Caco-2 (cell line): ENCODE results near the gene KRT17. TPM values are rescaled to one million over a fixed set of nuclear protein-coding genes. Genes with fewer than 3 reads are reported as not detected.
"Not testable (repeated sequence)": the region's sequence is repeated elsewhere in the genome, so short reads cannot be mapped to it uniquely, and the experiment has no call there.

Experiments
- BruUV-seq: library from RNA; stranded (reverse); fragments of 400-500 nt; replicated peaks from 2 replicates; lab custom pipeline; 2021; lab: Mats Ljungman, UMichigan
- CTCF ChIA-PET: fragments of 300-600 bp; sonication (Branson Sonifier 250); formaldehyde crosslinking; loops from one replicate; lab custom pipeline; 2022; ENCODE audit warnings: antibody characterized with exemption; lab: Charles Lee
- POLR2A ChIA-PET: fragments of 300-600 bp; sonication (Branson Sonifier 250); formaldehyde crosslinking; loops from one replicate; lab custom pipeline; 2022; ENCODE audit warnings: antibody characterized with exemption; lab: Charles Lee
- DNase-seq, 2 experiments: peaks; one replicate each; pipeline versions ENCODE4 v3.0.0 to v3.0.0-alpha.2; 2020 to 2022
- H3K27me3 ChIP-seq: replicated peaks from 2 replicates; pipeline ENCODE4 v1.6.0; 2011; ENCODE audit warnings: low read length; ENCODE audit not compliant: control insufficient read depth, insufficient read depth
- H3K36me3 ChIP-seq: 2 replicates; pipeline ENCODE4 v1.5.1; 2011; ENCODE audit warnings: low read length; ENCODE audit not compliant: control insufficient read depth, insufficient read depth
- H3K4me1 ChIP-seq: fragments of 250-450 bp; sonication (Bioruptor Pico); 2 replicates; pipeline ENCODE4 v1.5.1; 2020; ENCODE audit warnings: mild to moderate bottlenecking
- H3K4me3 ChIP-seq: 2 replicates; pipeline ENCODE4 v1.5.1; 2011; ENCODE audit warnings: low read depth, mild to moderate bottlenecking, control low read depth, low read length
- H3K9me3 ChIP-seq: fragments of 250-450 bp; sonication (Bioruptor Pico); 2 replicates; pipeline ENCODE4 v1.5.1; 2020; ENCODE audit warnings: mild to moderate bottlenecking, moderate library complexity
- H3K27ac Mint-ChIP-seq: one replicate; pipeline ENCODE4 v1.8.0; 2022; ENCODE audit warnings: mixed read lengths; ENCODE audit not compliant: unreplicated experiment
- H3K27me3 Mint-ChIP-seq: one replicate; pipeline ENCODE4 v1.8.0; 2022; ENCODE audit warnings: mixed read lengths; ENCODE audit not compliant: insufficient read depth, unreplicated experiment
- H3K36me3 Mint-ChIP-seq: one replicate; pipeline ENCODE4 v1.8.0; 2022; ENCODE audit warnings: mild to moderate bottlenecking, mixed read lengths; ENCODE audit not compliant: insufficient read depth, unreplicated experiment
- H3K4me1 Mint-ChIP-seq: one replicate; pipeline ENCODE4 v1.8.0; 2022; ENCODE audit warnings: low read depth, mixed read lengths; ENCODE audit not compliant: unreplicated experiment
- H3K4me3 Mint-ChIP-seq: one replicate; pipeline ENCODE4 v1.8.0; 2022; ENCODE audit warnings: mild to moderate bottlenecking, moderate library complexity, mixed read lengths; ENCODE audit not compliant: unreplicated experiment
- H3K9me3 Mint-ChIP-seq: one replicate; pipeline ENCODE4 v1.8.0; 2022; ENCODE audit warnings: mixed read lengths; ENCODE audit not compliant: unreplicated experiment
- intact Hi-C: fragments of 100-400 bp; cut with micrococcal nuclease; formaldehyde crosslinking; loops from one replicate; pipeline ENCODE4 v1.10.0; 2022; ENCODE audit not compliant: unreplicated experiment
- total RNA-seq: library from RNA; stranded (reverse); gene quantifications from 2 replicates; pipeline ENCODE4 v1.2.3, GENCODE V29; 2022
- TF ChIP-seq, protein P1 (sequence below), 2 experiments: fragments of 200-600 bp in 1 of 2; IDR thresholded peaks; 1 replicate in 1 of 2; 2 replicates in 1 of 2; pipeline versions ENCODE4 v1.5.1 to v1.8.0; 2011 to 2022; ENCODE audit warnings: antibody characterized with exemption in 1 of 2, control low read depth in 1 of 2, inconsistent platforms in 1 of 2, low read depth in 1 of 2, low read length in 1 of 2, mild to moderate bottlenecking in 1 of 2, moderate library complexity in 1 of 2; ENCODE audit not compliant: insufficient read depth in 1 of 2, severe bottlenecking in 1 of 2, unreplicated experiment in 1 of 2

KRT17 gene
- total RNA-seq, 1 experiment from 2014 or later: 2.8 TPM

DNA sequence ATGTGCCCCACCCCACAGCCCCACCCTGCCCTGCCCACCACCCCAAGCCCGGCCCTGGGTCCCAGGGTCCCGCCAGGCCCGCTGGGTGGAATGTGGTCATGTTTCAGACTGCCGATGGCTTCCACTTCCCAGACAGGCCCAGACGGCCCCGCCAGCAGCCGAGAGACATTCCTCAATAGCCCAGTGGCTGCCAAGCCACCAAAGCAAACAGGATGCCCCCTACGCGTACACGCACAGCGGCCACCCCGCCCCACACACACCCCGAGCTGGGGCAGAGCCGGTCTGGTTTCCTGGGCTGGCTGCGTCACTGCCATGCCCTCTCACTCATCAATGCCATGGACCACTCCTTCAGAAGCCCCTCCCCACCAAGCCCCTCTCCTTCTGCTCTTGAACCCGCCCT is 1.2 kb upstream of the KRT17 start:
- no peaks in the 10 kb centered on the region for H3K4me1 ChIP-seq
- TF ChIP-seq, protein P1, sequence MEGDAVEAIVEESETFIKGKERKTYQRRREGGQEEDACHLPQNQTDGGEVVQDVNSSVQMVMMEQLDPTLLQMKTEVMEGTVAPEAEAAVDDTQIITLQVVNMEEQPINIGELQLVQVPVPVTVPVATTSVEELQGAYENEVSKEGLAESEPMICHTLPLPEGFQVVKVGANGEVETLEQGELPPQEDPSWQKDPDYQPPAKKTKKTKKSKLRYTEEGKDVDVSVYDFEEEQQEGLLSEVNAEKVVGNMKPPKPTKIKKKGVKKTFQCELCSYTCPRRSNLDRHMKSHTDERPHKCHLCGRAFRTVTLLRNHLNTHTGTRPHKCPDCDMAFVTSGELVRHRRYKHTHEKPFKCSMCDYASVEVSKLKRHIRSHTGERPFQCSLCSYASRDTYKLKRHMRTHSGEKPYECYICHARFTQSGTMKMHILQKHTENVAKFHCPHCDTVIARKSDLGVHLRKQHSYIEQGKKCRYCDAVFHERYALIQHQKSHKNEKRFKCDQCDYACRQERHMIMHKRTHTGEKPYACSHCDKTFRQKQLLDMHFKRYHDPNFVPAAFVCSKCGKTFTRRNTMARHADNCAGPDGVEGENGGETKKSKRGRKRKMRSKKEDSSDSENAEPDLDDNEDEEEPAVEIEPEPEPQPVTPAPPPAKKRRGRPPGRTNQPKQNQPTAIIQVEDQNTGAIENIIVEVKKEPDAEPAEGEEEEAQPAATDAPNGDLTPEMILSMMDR (IDR thresholded peaks at IDR 0.05; ENCODE audit: insufficient read depth in 1 of 2, low read depth in 1 of 2, low read length in 1 of 2, severe bottlenecking in 1 of 2, unreplicated experiment in 1 of 2): no peak
- H3K27ac Mint-ChIP-seq: no peak overlapping the region
- intact Hi-C loops: no loop called here
- H3K4me3 Mint-ChIP-seq: no peak overlapping the region
- H3K36me3 Mint-ChIP-seq: no peaks in the 10 kb centered on the region
- no peaks in the 10 kb centered on the region for H3K9me3 ChIP-seq
- H3K4me3 ChIP-seq: no peak overlapping the region
- H3K27me3 ChIP-seq: no peaks in the 10 kb centered on the region
- H3K36me3 ChIP-seq: no peaks in the 10 kb centered on the region
- no peak for DNase-seq
- CTCF ChIA-PET: no interaction called here
- no peaks in the 10 kb centered on the region for H3K9me3 Mint-ChIP-seq
- H3K27me3 Mint-ChIP-seq: no peaks in the 10 kb centered on the region
- no TSS peak for BruUV-seq
- H3K4me1 Mint-ChIP-seq: peaks cover 6% of the 10 kb centered on the region
- POLR2A ChIA-PET: no interaction called here

DNA sequence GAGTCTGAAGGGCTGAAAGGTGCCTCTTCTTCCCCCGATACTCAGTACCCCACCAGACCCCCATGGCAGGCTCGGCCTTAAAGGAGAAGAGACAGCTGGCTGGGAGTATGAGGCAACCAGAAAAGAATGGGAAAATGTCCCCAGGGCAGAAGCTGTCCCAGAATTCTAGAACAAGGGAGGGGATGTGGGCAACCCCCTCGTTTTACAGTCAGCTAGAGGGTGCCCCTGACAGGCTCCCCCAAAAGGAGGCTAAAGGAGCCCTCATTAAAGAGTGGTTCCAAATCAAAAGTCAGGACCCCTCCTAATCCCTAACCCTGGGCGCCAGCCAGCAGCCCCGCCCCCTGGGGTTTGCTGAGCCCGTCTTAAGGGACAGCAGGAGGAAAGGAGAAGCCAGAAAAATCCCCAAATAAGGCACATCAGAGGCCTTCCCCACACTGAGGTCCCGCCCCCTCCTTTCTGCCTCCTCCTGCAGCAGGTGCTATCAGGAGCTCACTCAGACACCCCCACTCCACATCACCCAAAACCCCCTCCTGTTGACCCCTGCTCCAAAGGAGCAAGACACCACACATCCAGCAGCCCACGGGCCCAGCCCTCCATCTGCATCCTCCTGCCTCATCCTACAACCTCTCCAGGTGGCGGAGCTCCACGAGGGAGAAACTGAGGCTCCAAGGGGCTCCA is 1.1 kb downstream of the KRT17 start:
- BruUV-seq, H3K27ac Mint-ChIP-seq, H3K9me3 Mint-ChIP-seq, H3K9me3 ChIP-seq, H3K36me3 Mint-ChIP-seq, H3K36me3 ChIP-seq, H3K4me3 Mint-ChIP-seq, H3K27me3 ChIP-seq, POLR2A ChIA-PET, intact Hi-C loops, H3K4me1 ChIP-seq, CTCF ChIA-PET, H3K27me3 Mint-ChIP-seq, H3K4me1 Mint-ChIP-seq, H3K4me3 ChIP-seq: not testable (repeated sequence)
- peak in 1 of 2 experiments; percentile 32 for DNase-seq

DNA sequence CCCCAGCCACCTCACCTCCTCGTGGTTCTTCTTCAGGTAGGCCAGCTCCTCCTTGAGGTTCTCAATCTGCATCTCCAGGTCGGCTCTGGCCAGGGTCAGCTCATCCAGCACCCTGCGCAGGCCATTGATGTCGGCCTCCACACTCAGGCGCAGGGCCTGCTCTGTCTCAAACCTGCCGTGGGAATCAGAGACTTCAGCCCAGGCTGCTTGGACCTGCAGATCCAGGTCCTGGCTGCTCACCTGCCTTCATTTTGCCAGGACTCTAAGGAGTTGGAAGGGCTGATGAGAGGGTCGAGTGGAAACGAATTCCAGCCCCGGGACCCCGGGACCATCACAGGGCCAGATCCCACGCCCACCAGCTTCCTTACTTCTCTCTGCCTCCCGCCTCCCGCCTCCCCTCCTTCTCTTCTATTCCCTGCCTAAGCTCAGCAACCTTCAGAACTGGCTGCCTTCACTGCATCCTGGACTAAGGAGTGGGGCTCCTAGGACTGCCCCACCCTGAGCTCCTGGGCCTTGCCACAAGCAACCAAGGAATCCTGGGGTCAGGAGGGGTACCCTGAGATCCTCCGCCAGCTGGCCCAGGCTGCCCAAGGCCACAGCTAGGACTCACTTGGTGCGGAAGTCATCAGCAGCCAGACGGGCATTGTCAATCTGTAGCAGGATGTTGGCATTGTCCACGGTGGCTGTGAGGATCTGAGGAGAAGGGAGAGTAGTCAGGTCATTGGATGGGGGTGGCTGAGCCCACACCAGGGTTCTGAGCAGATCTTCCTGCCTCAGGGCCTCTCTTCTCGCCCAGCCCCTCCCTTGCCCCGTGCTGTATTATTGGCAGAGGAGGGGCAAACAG is 1.8 kb downstream of the KRT17 start:
- H3K36me3 Mint-ChIP-seq, BruUV-seq, H3K27me3 ChIP-seq, CTCF ChIA-PET, H3K4me3 ChIP-seq, H3K36me3 ChIP-seq, DNase-seq, H3K4me1 ChIP-seq, H3K27ac Mint-ChIP-seq, H3K4me3 Mint-ChIP-seq, H3K27me3 Mint-ChIP-seq, intact Hi-C loops, H3K9me3 Mint-ChIP-seq, H3K4me1 Mint-ChIP-seq, POLR2A ChIA-PET, H3K9me3 ChIP-seq: not testable (repeated sequence)

DNA sequence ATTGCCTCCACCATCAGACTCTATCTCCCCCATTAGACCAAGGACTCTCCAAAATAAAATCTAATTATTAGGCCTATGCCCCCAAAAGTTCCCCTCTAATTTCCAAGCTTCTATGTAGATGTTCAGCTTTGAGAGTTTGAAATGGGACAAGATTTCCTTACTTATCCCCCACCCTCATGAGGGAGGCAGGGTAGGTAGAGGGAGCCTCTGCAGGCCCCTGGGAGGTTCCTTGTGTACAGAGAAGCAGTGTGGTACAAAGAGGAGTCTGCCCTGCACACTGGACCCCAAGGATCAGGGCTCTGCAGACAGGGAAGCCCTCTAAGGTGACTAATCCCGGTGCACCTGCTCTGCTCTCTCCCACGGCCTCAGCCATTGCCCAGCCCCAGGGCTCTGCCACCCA is 2.5 kb downstream of the KRT17 start:
- intact Hi-C loops: no loop called here
- peaks cover 6% of the 10 kb centered on the region for H3K4me1 Mint-ChIP-seq

DNA sequence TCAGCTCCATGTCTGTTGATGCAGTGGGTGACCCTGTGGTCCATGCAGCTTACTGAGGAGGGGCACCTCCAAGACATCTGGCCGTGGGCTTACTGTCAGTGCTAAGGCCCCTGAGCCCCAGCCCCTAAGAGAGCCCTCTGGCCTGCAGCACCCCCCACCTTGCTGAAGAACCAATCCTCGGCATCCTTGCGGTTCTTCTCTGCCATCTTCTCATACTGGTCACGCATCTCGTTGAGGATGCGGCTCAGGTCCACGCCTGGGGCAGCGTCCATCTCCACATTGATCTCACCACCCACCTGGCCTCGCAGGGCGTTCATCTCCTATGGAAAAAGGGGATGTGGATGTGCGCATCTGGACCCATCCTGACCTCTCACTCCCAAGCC is 2.9 kb downstream of the KRT17 start:
- H3K36me3 ChIP-seq, H3K9me3 ChIP-seq, H3K4me3 ChIP-seq, H3K36me3 Mint-ChIP-seq, H3K4me1 ChIP-seq, H3K9me3 Mint-ChIP-seq, H3K27me3 ChIP-seq, POLR2A ChIA-PET, H3K27ac Mint-ChIP-seq, H3K27me3 Mint-ChIP-seq, CTCF ChIA-PET, intact Hi-C loops, BruUV-seq, H3K4me1 Mint-ChIP-seq, H3K4me3 Mint-ChIP-seq: not testable (repeated sequence)
- peak in 1 of 2 experiments; percentile 22 for DNase-seq

More for the DNA sequence above, 2.5 kb downstream of the KRT17 start:
- Histone ChIP-seq H3K4me1 (no peaks in the 10 kb centered on the region), H3K27me3 (no peaks in the 10 kb centered on the region), H3K36me3 (no peaks in the 10 kb centered on the region), H3K4me3 (no peak overlapping the region), H3K9me3 (no peaks in the 10 kb centered on the region)
- no peaks in the 10 kb centered on the region for H3K36me3 Mint-ChIP-seq
- no peak for DNase-seq
- no peaks in the 10 kb centered on the region for H3K9me3 Mint-ChIP-seq
- no TSS peak for BruUV-seq
- TF ChIP-seq, protein P1 (IDR thresholded peaks at IDR 0.05; ENCODE audit: insufficient read depth in 1 of 2, low read depth in 1 of 2, low read length in 1 of 2, severe bottlenecking in 1 of 2, unreplicated experiment in 1 of 2): no peak
- no peak overlapping the region for H3K27ac Mint-ChIP-seq
- ChIA-PET POLR2A (no interaction called here), CTCF (no interaction called here)
- H3K4me3 Mint-ChIP-seq: no peak overlapping the region
- no peaks in the 10 kb centered on the region for H3K27me3 Mint-ChIP-seq
